Activated T-helper 1 cell treated with anti-CD3 and anti-CD28 coated beads, Interleukin-12 subunit alpha, Interleukin-12 subunit beta, Interleukin-2, Interleukin-4 antibody, amounts not matched to agents 30 ng/mL and 10 ng/mL and 1 ng/mL, durations not matched to agents 14 hours and 24 hours and 36 hours (primary cell): Measurements from ENCODE around the gene ARMH3. TPM values are rescaled to one million over a fixed set of nuclear protein-coding genes. Genes with fewer than 3 reads are reported as not detected.

ENCODE experiments used
- DNase-seq: peaks from one replicate; pipeline ENCODE4 v3.0.0; 2021; ENCODE audit warnings: low spot score
- H3K27ac Mint-ChIP-seq: one replicate; pipeline ENCODE4 v1.8.0; 2021; ENCODE audit warnings: mild to moderate bottlenecking, mixed read lengths
- H3K27me3 Mint-ChIP-seq: one replicate; pipeline ENCODE4 v1.8.0; 2022; ENCODE audit warnings: mild to moderate bottlenecking, moderate library complexity, mixed read lengths; ENCODE audit not compliant: insufficient read depth
- H3K36me3 Mint-ChIP-seq: one replicate; pipeline ENCODE4 v1.8.0; 2021; ENCODE audit warnings: low read depth, mixed read lengths
- H3K4me1 Mint-ChIP-seq: one replicate; pipeline ENCODE4 v1.8.0; 2021; ENCODE audit warnings: low read depth, mixed read lengths
- H3K4me3 Mint-ChIP-seq: one replicate; pipeline ENCODE4 v1.8.0; 2021; ENCODE audit warnings: mild to moderate bottlenecking, moderate library complexity, mixed read lengths
- H3K9me3 Mint-ChIP-seq: one replicate; pipeline ENCODE4 v1.8.0; 2021; ENCODE audit warnings: mixed read lengths
- intact Hi-C: fragments of 100-400 bp; cut with micrococcal nuclease; formaldehyde crosslinking; loops from one replicate; pipeline ENCODE4 v1.15.1; 2024
- total RNA-seq: library from RNA; stranded (reverse); gene quantifications from 2 replicates; pipeline ENCODE4 v1.2.3, GENCODE V29; 2022

Gene ARMH3
- total RNA-seq, 1 donor from 2014 or later = 21.5 TPM

DNA sequence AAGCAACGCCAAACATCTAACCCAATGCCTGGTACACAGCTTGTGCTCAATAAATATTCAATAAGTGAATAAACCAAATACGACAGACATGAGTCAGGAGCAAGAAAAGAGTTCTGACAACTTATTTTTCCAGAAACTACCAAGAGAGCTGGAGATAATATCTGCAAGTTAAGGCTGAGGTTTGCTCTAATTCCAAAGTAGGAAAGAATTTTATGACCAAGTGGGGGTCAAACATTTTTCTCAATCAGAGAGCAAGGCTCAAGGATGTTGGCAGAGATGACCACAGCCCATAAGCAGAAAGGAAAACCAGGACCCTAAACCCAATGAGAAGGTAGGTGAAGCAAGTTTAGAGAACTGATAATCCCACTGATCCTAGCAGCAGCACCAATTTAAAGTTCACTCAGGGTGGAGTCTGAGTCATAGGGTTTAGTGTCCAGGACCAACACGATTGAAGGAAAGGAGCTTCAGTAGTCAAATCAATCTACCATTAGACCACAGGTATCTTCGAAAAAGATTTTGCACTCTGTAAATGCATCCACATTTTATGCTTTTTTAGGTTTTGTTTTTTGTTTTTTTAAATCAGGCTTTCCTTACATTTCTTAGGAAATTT lies 163.1 kb downstream of the ARMH3 start:
- H3K4me1 Mint-ChIP-seq = peaks cover 9% of the 10 kb centered on the region
- H3K27ac Mint-ChIP-seq = no peak overlapping the region
- no peak overlapping the region for H3K4me3 Mint-ChIP-seq
- no peaks in the 10 kb centered on the region for H3K36me3 Mint-ChIP-seq
- no peaks in the 10 kb centered on the region for H3K27me3 Mint-ChIP-seq
- no peak for DNase-seq
- intact Hi-C loops = no loop called here
- no peaks in the 10 kb centered on the region for H3K9me3 Mint-ChIP-seq

DNA sequence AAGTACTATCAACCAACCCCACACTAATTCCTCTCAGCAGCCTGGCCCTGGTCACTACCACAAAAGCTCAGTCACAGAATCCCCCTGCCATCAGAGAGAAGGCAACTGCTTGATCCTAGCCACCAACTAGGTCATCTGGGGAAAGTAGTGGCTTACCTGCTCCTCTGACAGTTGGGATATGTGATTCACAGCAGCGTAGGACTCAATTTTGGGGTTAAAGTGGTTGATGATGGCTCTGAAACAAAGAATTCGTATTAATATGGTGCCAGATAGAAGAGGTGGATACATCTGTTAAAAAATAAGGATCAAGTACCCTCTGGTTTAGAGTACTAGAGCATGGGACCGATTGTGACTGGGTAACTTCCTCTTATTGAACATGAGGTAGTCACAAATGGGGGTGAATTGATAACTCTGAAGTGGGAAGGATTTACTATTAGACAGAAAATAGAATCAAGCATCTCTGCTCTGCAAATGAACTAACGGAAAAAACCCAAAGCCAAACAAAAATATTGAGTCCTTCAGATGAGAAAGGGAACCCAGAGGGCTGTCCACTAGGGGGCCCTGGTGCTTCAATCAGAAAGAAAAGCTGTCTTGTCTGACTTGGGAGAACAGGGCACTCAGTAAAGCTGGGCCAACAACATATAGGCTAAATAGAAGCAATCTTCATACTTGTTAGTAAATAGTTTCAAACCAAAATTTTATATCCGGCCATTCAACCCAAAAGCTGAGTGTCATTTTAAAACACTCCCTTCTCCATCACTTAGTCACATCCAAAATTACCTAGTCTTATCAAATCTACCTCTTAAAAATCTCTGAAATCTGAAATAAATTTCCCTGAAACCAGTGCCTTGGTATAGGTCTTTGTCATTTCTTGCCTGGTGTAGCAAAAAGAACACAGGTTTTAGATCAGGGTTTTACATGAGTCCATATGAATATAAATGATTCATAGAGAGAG lies 166.4 kb downstream of the ARMH3 start:
- H3K4me3 Mint-ChIP-seq = no peak overlapping the region
- DNase-seq = peak; percentile 52
- H3K4me1 Mint-ChIP-seq = peaks cover 9% of the 10 kb centered on the region
- peaks cover 5% of the 10 kb centered on the region for H3K36me3 Mint-ChIP-seq
- H3K27me3 Mint-ChIP-seq = no peaks in the 10 kb centered on the region
- no peak overlapping the region for H3K27ac Mint-ChIP-seq
- H3K9me3 Mint-ChIP-seq = no peaks in the 10 kb centered on the region
- intact Hi-C loops = loop anchor here (1.0 kb wide), 3 partner anchors 49 to 184 kb away; no protein-coding TSS in a partner anchor

- no peak overlapping the region for H3K27ac Mint-ChIP-seq
- H3K36me3 Mint-ChIP-seq = peaks cover 5% of the 10 kb centered on the region
- no peaks in the 10 kb centered on the region for H3K9me3 Mint-ChIP-seq
- H3K4me3 Mint-ChIP-seq = no peak overlapping the region
- H3K4me1 Mint-ChIP-seq = peaks cover 9% of the 10 kb centered on the region
- intact Hi-C loops = no loop called here
- DNase-seq = no peak
- H3K27me3 Mint-ChIP-seq = no peaks in the 10 kb centered on the region
These were observed 167.6 kb downstream of the ARMH3 start for GRCh38 chr10:101888251-101888949.

GRCh38 chr10:101887775-101888174 lies 168.2 kb downstream of the ARMH3 start:
- Mint-ChIP-seq H3K9me3 (no peaks in the 10 kb centered on the region), H3K4me1 (peaks cover 9% of the 10 kb centered on the region), H3K27me3 (no peaks in the 10 kb centered on the region), H3K27ac (no peak overlapping the region), H3K36me3 (peaks cover 5% of the 10 kb centered on the region), H3K4me3 (no peak overlapping the region)
- no peak for DNase-seq
- intact Hi-C loops = no loop called here

DNA sequence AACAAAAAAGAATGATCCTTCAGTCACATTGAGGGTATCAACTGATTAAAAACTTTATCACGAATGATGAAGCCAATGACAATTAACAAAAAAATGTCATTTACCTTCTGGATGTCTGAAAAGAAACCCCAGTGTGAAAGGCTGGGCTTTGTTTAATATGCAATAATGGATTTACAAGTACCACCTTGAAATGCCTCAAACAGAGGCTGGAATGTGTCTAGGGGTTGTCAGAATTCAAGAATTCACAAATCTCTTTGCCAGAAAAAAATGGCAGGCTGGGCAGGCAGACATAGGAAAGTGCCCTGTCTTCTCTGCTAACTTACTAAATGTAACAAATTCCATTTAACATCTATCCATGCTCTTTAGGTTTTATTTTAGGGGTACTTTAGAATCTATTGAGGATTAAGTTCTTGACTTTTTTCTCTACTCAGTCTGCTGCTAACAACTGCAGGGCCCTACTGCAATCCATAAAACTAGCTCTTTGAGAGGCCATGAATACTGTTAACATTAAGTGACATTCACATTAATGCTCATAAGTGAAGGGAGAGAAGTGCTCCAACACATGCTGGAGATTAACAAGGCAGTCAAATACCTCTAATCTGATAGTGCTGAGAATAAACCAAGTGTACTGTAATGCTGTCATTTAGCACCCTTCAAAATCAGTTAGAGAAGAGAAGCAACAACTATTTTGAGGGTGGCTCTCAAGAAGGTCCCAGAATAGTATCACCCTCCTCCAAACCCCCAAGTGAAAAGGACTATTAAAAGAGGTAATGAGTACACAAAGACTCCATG lies 169.3 kb downstream of the ARMH3 start:
- intact Hi-C loops = no loop called here
- Mint-ChIP-seq H3K4me3 (no peak overlapping the region), H3K27me3 (no peaks in the 10 kb centered on the region), H3K27ac (no peak overlapping the region), H3K36me3 (peaks cover 5% of the 10 kb centered on the region), H3K4me1 (peaks cover 9% of the 10 kb centered on the region), H3K9me3 (no peaks in the 10 kb centered on the region)
- no peak for DNase-seq

DNA sequence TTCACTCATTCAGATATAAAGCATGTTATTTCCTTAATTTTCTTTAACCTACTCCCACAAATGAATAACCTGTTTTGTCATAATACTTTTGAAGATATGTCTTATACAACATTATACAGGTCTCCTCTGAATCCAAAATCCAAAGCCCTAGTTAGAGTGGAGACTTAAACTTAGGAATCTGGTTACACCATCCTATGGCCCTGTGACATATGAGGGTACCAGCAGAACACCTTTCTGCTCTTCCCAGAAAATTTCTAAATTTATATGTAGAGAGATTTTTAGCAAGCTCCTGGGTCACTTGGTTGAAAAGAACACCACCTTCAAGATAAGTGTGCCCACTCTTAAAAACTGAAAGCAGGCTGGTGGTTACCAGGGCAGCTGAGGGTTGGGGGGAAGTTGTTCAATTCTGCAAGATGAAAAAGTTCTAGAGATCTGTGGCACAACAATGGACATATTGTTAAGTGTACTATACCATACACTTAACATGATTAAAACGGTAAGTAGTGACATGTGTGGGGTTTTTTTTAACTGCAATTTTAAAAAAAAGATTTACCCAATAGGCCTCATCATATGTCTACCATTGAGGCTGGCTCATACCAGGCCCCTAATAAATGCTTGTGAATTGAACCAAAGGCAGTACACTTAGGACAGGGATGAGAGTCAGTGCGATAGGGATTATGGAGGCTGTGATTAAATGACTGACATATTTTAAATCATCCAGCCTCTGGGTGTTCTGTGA lies 174.8 kb downstream of the ARMH3 start:
- H3K36me3 Mint-ChIP-seq = peaks cover 10% of the 10 kb centered on the region
- no peak overlapping the region for H3K4me3 Mint-ChIP-seq
- no peaks in the 10 kb centered on the region for H3K27me3 Mint-ChIP-seq
- no peak for DNase-seq
- H3K4me1 Mint-ChIP-seq = peaks cover 4% of the 10 kb centered on the region
- H3K9me3 Mint-ChIP-seq = no peaks in the 10 kb centered on the region
- no peak overlapping the region for H3K27ac Mint-ChIP-seq
- intact Hi-C loops = no loop called here

DNA sequence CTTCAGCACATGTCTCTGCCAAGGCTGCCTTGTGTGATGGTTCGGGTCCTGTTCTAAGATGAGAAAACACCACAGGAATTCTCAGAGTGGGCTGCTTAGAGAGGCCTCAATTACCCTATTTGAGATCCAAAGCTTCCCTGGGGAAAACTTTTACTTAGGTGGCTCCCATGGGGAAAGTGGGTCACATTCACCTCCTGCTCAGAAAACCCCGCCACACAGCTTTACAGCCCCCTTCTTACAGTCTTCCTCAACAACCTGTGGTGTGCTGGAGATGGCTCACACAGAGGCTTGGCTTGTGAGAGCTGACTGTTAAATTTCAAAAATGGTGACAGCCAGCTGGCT lies 175.8 kb downstream of the ARMH3 start:
- intact Hi-C loops = no loop called here
- DNase-seq = no peak
- Mint-ChIP-seq H3K4me3 (no peak overlapping the region), H3K4me1 (peaks cover 9% of the 10 kb centered on the region), H3K27ac (no peak overlapping the region), H3K36me3 (peaks cover 7% of the 10 kb centered on the region), H3K27me3 (no peaks in the 10 kb centered on the region), H3K9me3 (no peaks in the 10 kb centered on the region)

DNA sequence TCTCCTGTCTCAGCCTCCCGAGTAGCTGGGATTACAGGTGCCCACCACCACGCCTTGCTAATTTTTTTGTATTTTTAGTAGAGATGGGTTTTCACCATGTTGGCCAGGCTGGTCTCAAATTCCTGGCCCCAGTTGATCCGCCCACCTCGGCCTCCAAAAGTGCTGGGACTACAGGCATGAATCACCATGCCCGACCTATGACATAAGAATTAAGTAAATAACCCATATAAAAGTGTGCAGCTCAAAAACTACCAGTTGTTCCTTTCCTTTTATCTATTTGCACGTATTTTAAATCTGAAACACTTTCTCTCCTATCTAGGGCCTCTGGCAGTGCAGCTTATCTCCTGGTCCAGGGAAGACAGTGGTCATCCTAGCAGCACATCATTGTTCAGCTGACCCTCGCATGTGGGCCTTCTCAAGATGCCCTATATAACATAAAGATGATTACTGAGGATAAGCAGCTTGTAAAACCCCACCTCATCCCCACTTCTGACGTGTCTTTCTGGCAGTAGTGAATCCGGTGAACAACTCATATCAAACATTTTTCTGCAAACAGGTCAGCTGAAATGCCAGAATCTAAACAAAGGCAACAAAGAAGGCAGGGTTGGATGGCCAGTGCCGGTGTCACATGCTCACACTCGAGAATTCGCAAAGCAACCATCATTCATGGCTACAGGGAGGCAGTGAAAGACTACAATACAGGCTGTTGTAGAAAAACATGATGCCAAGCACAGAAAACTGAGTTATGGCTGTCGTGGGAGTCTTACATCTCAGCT lies 176.3 kb downstream of the ARMH3 start:
- no peak for DNase-seq
- intact Hi-C loops = no loop called here

GRCh38 chr10:101878869-101879268 lies 177.1 kb downstream of the ARMH3 start:
- no peak overlapping the region for H3K27ac Mint-ChIP-seq
- no peak overlapping the region for H3K4me3 Mint-ChIP-seq
- H3K9me3 Mint-ChIP-seq = no peaks in the 10 kb centered on the region
- H3K4me1 Mint-ChIP-seq = peaks cover 19% of the 10 kb centered on the region
- H3K27me3 Mint-ChIP-seq = no peaks in the 10 kb centered on the region
- intact Hi-C loops = no loop called here
- DNase-seq = no peak
- peaks cover 7% of the 10 kb centered on the region for H3K36me3 Mint-ChIP-seq

More for the DNA sequence above, 176.3 kb downstream of the ARMH3 start:
- Mint-ChIP-seq H3K9me3 (no peaks in the 10 kb centered on the region), H3K27ac (no peak overlapping the region), H3K4me1 (peaks cover 15% of the 10 kb centered on the region), H3K4me3 (no peak overlapping the region), H3K36me3 (peaks cover 7% of the 10 kb centered on the region), H3K27me3 (no peaks in the 10 kb centered on the region)

GRCh38 chr10:101875068-101875688 lies 180.8 kb downstream of the ARMH3 start:
- Mint-ChIP-seq H3K27me3 (no peaks in the 10 kb centered on the region), H3K4me1 (peaks cover 19% of the 10 kb centered on the region), H3K4me3 (no peak overlapping the region), H3K27ac (no peak overlapping the region), H3K36me3 (peaks cover 7% of the 10 kb centered on the region), H3K9me3 (no peaks in the 10 kb centered on the region)
- DNase-seq = no peak
- intact Hi-C loops = no loop called here

DNA sequence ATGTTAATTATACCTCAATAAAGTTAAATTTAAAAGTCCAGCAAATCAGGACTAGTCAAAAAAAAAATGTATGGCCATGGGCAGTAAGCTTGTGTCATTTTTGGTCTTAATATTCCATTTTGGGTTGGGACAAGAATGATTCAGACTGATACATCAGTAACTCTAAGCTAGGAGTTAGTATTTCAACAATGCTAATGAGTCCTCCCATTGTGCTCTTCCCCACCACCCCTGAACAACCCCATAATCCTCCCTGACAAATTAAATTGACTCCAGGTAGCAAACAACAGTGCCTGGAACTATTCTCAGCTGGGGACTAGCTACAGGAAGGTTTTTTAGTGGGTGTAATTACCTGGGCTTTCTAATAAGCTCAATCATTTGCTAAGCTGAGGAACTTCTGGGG lies 181.7 kb downstream of the ARMH3 start:
- intact Hi-C loops = no loop called here
- Mint-ChIP-seq H3K27me3 (no peaks in the 10 kb centered on the region), H3K4me3 (no peak overlapping the region), H3K9me3 (no peaks in the 10 kb centered on the region), H3K36me3 (peaks cover 7% of the 10 kb centered on the region), H3K4me1 (peaks cover 19% of the 10 kb centered on the region), H3K27ac (no peak overlapping the region)
- no peak for DNase-seq
